ENCODE measurements around the gene ZNF217.

DNA sequence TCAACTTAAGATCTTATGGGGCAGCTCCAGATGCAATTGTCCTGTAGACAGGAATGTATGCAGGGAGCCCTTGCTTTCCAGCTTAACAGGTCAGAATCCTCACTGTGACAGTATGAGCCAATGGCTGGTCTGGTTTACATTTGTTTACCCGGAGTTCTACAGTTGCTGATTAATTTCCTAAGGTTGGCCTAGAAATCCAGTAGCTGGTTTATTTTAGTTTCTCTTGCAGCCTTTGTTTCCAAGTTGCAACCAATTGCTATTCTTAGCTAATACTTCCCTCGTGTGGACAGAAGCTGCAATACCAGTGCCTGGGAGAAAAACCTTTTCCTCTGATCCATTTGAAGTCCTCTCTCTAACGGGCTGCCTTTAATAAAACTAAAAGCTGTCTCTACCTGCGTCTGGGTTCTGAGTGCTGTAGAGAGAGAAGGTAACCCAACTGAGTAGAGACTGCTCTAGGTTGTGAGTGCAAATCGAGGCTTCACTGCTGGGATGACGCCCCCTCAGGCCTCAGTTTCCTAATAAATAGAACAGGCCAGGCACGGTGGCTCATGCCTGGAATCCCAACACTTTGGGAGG, 45.9 kb downstream of the ZNF217 start:
- TF ChIP-seq CTCF (IDR thresholded peaks at IDR 0.05 in 2 of 3, conservative IDR thresholded peaks at IDR 0.05 in 1 of 3; ENCODE audit: borderline replicate concordance in 1 of 3, insufficient read depth in 1 of 3, low read depth in 2 of 3, low read length in 2 of 3): peak; percentile 67 to 86 (median 80); a peak in 5 of 6 replicates
- TF ChIP-seq POLR2A (IDR thresholded peaks at IDR 0.05; ENCODE audit: borderline replicate concordance, extremely low read depth, insufficient read depth, insufficient read length): no peak
- peak; percentile 86 for TF ChIP-seq RAD21 (IDR thresholded peaks at IDR 0.05; ENCODE audit: low read depth)
- no peak for TF ChIP-seq YY1 (IDR thresholded peaks at IDR 0.05; ENCODE audit: extremely low read depth, insufficient replicate concordance, low read depth, low read length)
- no peak for TF ChIP-seq POLR2AphosphoS5 (IDR thresholded peaks at IDR 0.05; ENCODE audit: low read depth, low read length)
- no peak for TF ChIP-seq MAX (IDR thresholded peaks at IDR 0.05)
- TF ChIP-seq ZFX (IDR thresholded peaks at IDR 0.05): no peak
- TF ChIP-seq ZNF274 (IDR thresholded peaks at IDR 0.05; ENCODE audit: low read depth, low read length): no peak
- TF ChIP-seq CEBPB (IDR thresholded peaks at IDR 0.05; ENCODE audit: low read depth): no peak
